SJSA1 (cell line): ENCODE data around the gene ROBO1. TPM values are rescaled to one million over a fixed set of nuclear protein-coding genes. Genes with fewer than 3 reads are reported as not detected.
A peak's percentile ranks its signal among the peaks of the same experiment; 100 is the strongest.

Experiments used
- DNase-seq, 2 experiments: peaks; one replicate each; pipeline ENCODE4 v3.0.0-alpha.2; 2015 to 2020; ENCODE audit warnings: low spot score in 2 of 2, low read depth in 1 of 2
- H3K27ac ChIP-seq: fragments of 250-450 bp; sonication (Bioruptor Pico); 2 replicates; pipeline ENCODE4 v1.5.1; 2020; ENCODE audit warnings: mild to moderate bottlenecking, moderate library complexity
- H3K27me3 ChIP-seq: fragments of 250-450 bp; sonication (Bioruptor Pico); replicated peaks from 2 replicates; pipeline ENCODE4 v1.5.1; 2020; ENCODE audit warnings: mild to moderate bottlenecking, moderate library complexity
- H3K36me3 ChIP-seq: fragments of 250-450 bp; sonication (Bioruptor Pico); 2 replicates; pipeline ENCODE4 v1.5.1; 2020; ENCODE audit warnings: mild to moderate bottlenecking
- H3K4me1 ChIP-seq: fragments of 250-450 bp; sonication (Bioruptor Pico); replicated peaks from 2 replicates; pipeline ENCODE4 v1.6.1; 2021; ENCODE audit warnings: mild to moderate bottlenecking
- H3K4me3 ChIP-seq: fragments of 250-450 bp; sonication (Bioruptor Pico); 2 replicates; pipeline ENCODE4 v1.5.1; 2020; ENCODE audit warnings: mild to moderate bottlenecking
- H3K9me3 ChIP-seq: fragments of 250-450 bp; sonication (Bioruptor Pico); replicated peaks from 2 replicates; pipeline ENCODE4 v1.5.1; 2020; ENCODE audit warnings: mild to moderate bottlenecking
- total RNA-seq: library from RNA; depleted of rRNA; stranded (reverse); fragments of >200 nt; shearing (Covaris generic); gene quantifications from 2 replicates; pipeline ENCODE4 v1.2.3, GENCODE V29; 2014

ROBO1 gene
- total RNA-seq, 1 experiment from 2014 or later: 38.9 TPM

DNA sequence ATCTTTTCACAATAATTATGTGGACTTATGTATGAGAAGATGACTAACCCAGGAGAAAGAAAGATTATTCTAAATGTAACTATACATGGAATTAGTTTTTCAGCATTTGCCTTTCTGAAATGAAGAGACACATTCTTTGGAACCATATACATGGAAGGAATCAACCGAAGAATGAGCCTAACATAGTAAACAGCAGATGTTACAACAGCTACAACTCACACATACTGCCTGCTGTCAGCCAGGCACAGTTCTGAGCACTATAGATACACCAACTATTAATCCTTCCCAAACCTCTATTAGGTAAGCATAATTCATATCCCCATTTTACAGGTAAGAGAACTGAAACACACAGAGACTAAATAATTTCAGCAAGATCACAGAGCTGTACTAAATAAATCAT lies 840.0 kb downstream of the ROBO1 start:
- Histone ChIP-seq H3K4me1 (no peaks in the 10 kb centered on the region), H3K4me3 (no peak overlapping the region), H3K27me3 (no peaks in the 10 kb centered on the region)

GRCh38 chr3:78926523-78926922 lies 841.3 kb downstream of the ROBO1 start:
- H3K36me3 ChIP-seq: no peaks in the 10 kb centered on the region
- no peak overlapping the region for H3K4me3 ChIP-seq
- H3K9me3 ChIP-seq: no peaks in the 10 kb centered on the region
- no peak for DNase-seq
- H3K27ac ChIP-seq: no peak overlapping the region
- H3K27me3 ChIP-seq: no peaks in the 10 kb centered on the region
- H3K4me1 ChIP-seq: no peaks in the 10 kb centered on the region

More for the DNA sequence above, 840.0 kb downstream of the ROBO1 start:
- Histone ChIP-seq H3K9me3 (no peaks in the 10 kb centered on the region), H3K27ac (no peak overlapping the region), H3K36me3 (no peaks in the 10 kb centered on the region)
- no peak for DNase-seq

GRCh38 chr3:78924711-78925110 lies 843.1 kb downstream of the ROBO1 start:
- H3K4me3 ChIP-seq: no peak overlapping the region
- H3K27me3 ChIP-seq: no peaks in the 10 kb centered on the region
- H3K9me3 ChIP-seq: no peaks in the 10 kb centered on the region
- no peaks in the 10 kb centered on the region for H3K4me1 ChIP-seq
- no peaks in the 10 kb centered on the region for H3K36me3 ChIP-seq
- no peak overlapping the region for H3K27ac ChIP-seq
- DNase-seq: no peak

DNA sequence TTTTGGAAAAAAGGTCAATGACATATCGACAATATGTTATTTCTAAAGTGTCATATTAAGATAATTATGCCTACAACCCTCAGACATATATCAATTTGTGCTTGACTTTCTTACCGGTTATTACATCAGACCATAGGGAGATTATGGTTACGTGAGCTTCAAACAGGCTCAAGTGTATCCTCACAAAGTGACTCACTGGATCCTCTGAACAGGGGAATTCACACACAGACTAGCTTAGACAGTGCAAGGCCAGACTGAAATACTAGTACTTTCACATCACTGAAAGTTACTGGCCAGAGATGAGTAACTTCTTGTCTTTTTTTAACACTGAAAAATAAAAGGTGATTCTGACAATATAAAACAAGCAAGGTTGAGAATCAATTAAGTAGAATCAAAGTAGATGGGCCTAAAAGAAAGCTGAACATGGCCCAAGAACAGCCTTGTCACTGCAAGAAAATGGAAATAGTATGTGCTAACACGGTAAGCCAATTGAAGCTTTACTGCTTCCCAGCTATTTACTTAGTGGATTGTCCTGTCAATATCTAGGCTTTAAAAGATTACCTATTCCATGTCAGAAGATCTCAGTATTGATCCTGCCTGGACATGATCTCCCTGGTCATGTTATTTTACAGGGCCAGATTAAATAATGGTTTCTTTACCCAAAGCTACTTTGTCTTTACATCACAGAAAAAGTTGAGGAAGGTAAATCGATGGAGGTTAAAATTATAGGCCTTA lies 848.6 kb downstream of the ROBO1 start:
- Histone ChIP-seq H3K4me3 (no peak overlapping the region), H3K9me3 (no peaks in the 10 kb centered on the region), H3K27ac (peak overlapping the region; percentile 15), H3K27me3 (no peaks in the 10 kb centered on the region), H3K4me1 (peaks cover 10% of the 10 kb centered on the region), H3K36me3 (no peaks in the 10 kb centered on the region)
- peak in 1 of 2 experiments; percentile 31 for DNase-seq

DNA sequence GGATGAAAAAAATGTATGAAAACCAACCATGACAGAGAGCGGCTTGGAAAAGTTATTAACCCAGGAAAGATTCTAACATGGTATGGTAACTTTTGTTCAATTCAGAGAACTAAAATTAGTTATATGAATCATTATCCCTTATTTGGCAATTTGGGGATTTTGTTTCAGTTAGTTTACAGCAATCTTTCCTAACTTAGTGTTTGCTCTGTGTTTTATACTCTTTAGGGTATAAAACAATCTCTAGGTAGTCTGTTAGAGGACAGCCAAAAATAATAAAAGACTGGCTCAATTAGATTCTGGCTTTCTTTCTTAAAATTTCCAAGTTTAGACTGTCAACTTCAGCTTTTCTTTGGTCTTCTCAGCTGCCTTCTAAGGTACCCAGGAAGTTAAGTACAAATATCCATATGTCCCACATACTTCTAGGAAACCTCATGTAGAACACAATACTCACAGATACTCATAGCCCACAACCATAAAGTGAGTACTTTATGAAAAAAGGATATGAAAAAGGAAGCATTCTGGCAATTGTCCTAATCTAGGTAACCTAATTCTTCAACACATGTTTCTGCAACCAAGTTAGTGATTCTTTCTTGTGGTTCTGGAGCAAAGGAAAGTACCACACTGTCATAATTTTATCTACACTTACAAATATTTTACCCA lies 849.3 kb downstream of the ROBO1 start:
- H3K27me3 ChIP-seq: no peaks in the 10 kb centered on the region
- H3K4me3 ChIP-seq: no peak overlapping the region
- no peaks in the 10 kb centered on the region for H3K9me3 ChIP-seq
- peak overlapping the region; percentile 15 for H3K27ac ChIP-seq
- DNase-seq: no peak
- no peaks in the 10 kb centered on the region for H3K36me3 ChIP-seq
- peaks cover 10% of the 10 kb centered on the region for H3K4me1 ChIP-seq

- Histone ChIP-seq H3K4me1 (peaks cover 10% of the 10 kb centered on the region), H3K36me3 (no peaks in the 10 kb centered on the region), H3K27ac (no peak overlapping the region), H3K27me3 (no peaks in the 10 kb centered on the region), H3K9me3 (no peaks in the 10 kb centered on the region), H3K4me3 (no peak overlapping the region)
- no peak for DNase-seq
Measured at GRCh38 chr3:78917536-78917935, 850.3 kb downstream of the ROBO1 start.

DNA sequence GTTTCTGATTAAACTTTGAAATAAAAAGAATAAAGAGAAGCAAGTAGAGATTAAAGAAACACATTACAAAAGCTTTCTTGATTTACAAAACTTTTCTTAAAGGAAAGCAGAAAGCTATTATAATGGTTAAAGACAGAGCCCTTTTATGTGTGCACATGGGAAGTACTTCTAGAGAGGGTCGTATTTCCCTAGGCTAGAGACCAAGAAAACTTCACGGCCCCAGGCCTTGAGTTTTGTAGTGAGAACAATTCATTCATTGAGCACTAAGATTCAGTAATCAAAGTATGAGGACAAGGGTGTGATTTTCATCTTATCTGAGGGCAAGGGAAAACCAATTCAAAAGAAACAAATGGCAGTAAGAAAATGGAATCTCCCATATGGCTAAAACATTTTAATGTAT lies 854.1 kb downstream of the ROBO1 start:
- no peak for DNase-seq
- Histone ChIP-seq H3K4me3 (no peak overlapping the region), H3K4me1 (peaks cover 2% of the 10 kb centered on the region; the same call in 1 of the 2 replicates), H3K27ac (no peak overlapping the region), H3K27me3 (no peaks in the 10 kb centered on the region), H3K36me3 (no peaks in the 10 kb centered on the region), H3K9me3 (no peaks in the 10 kb centered on the region)

GRCh38 chr3:78912687-78913086 lies 855.1 kb downstream of the ROBO1 start:
- no peaks in the 10 kb centered on the region for H3K27me3 ChIP-seq
- H3K27ac ChIP-seq: no peak overlapping the region
- no peak for DNase-seq
- H3K4me3 ChIP-seq: no peak overlapping the region
- no peaks in the 10 kb centered on the region for H3K36me3 ChIP-seq
- no peaks in the 10 kb centered on the region for H3K9me3 ChIP-seq
- no peaks in the 10 kb centered on the region; the same call in 1 of the 2 replicates for H3K4me1 ChIP-seq

DNA sequence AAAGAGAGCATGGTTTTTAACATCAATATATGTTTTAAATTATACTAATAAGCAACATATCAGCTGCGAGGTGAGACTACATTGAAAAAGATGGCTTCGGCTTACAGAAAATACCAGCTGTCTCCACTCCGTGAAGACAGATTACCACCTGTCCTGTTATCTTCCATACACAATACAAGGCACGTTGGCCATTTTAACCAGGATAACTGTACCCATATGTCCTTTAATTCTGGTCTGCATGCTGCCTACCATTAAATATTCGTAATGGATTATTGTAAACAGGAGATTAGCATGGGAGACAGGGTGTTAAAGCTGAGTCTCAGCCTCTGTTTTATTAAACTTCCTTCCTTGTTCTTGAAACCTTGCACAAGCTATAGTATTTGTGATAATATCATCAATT lies 855.5 kb downstream of the ROBO1 start:
- no peak for DNase-seq
- Histone ChIP-seq H3K27me3 (no peaks in the 10 kb centered on the region), H3K27ac (no peak overlapping the region), H3K9me3 (no peaks in the 10 kb centered on the region), H3K4me3 (no peak overlapping the region), H3K4me1 (peaks cover 3% of the 10 kb centered on the region; the same call in 1 of the 2 replicates), H3K36me3 (no peaks in the 10 kb centered on the region)

DNA sequence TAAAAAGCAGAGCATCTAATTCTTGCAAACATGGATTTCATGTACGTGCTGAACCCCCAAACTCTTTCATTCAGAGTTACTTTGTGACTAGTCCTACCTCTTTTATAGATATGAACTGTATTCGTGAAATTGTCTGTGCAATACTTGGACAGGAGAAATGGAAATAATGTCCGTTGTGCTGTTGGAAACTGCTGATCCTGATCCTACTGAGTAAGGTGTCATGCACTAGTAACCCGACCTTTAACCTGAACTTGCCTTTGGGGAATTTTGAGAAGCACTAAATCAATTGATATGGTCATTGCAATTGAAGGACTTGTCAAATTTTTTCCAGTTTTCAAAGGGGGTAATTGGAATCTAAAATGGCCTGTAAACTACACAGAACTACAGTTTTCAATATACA lies 856.4 kb downstream of the ROBO1 start:
- no peaks in the 10 kb centered on the region for H3K36me3 ChIP-seq
- H3K4me1 ChIP-seq: peaks cover 6% of the 10 kb centered on the region; the same call in 1 of the 2 replicates
- DNase-seq: no peak
- no peak overlapping the region for H3K27ac ChIP-seq
- H3K27me3 ChIP-seq: no peaks in the 10 kb centered on the region
- H3K9me3 ChIP-seq: no peaks in the 10 kb centered on the region
- no peak overlapping the region for H3K4me3 ChIP-seq

DNA sequence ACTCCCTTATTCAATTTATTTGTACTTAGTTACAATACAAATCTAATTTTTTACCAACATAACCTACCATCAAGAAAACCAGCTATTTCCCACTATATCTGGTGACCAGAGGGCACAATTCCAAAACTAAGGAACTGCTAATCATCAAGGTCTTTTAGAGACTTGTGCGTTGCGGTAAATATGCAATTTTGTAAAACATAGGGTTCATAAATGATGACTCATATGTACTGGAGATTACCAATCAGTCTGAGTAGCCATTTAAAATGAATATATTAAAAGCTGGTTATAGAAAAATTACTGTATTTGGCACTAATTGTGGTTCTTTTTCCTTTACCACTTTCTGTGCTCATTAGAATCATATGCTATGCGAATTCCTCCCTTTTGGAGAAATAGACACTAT lies 859.6 kb downstream of the ROBO1 start:
- Histone ChIP-seq H3K27ac (no peak overlapping the region), H3K9me3 (no peaks in the 10 kb centered on the region), H3K4me3 (no peak overlapping the region), H3K4me1 (peaks cover 6% of the 10 kb centered on the region; the same call in 1 of the 2 replicates), H3K27me3 (no peaks in the 10 kb centered on the region), H3K36me3 (no peaks in the 10 kb centered on the region)
- no peak for DNase-seq

DNA sequence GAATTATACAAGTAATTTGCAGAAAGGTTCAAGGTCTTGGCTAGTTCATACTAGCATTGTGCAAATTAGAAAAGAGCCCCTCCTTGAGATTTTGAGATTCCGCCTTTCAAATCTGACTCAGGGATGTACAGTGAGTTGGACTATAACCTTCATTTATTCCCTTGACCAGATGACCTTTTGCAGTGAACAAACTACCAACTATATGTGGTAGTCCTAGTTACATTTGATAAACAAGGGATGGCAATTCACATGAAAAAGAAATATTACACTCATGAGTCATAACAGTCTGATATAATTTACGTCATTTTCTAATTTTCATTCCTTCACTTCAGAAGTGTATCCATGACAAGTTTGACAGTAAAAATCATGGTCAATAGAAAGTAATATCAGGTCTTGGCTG lies 860.4 kb downstream of the ROBO1 start:
- Histone ChIP-seq H3K27ac (no peak overlapping the region), H3K9me3 (no peaks in the 10 kb centered on the region), H3K4me3 (no peak overlapping the region), H3K36me3 (no peaks in the 10 kb centered on the region), H3K4me1 (peaks cover 6% of the 10 kb centered on the region; the same call in 1 of the 2 replicates), H3K27me3 (no peaks in the 10 kb centered on the region)
- no peak for DNase-seq

DNA sequence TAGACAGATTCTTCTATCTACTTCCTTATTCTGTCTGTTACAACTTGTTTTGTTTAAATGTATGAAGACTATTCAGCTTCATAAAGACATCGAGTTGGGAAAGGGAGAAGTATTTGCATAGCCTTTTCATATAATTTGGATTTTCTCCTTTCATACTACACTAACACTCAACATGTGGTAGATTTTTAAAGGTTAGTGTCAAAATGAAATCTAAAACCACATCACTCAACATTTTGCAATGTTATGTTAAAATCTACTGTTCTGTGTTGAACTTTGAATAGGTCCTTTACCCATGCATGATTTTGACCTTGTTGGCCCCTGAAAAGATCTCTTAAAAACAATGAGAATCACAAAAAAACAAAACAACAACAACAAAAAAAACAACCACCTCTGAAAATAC lies 860.9 kb downstream of the ROBO1 start:
- Histone ChIP-seq H3K9me3 (no peaks in the 10 kb centered on the region), H3K27ac (no peak overlapping the region), H3K4me1 (peaks cover 6% of the 10 kb centered on the region; the same call in 1 of the 2 replicates), H3K4me3 (no peak overlapping the region), H3K36me3 (no peaks in the 10 kb centered on the region), H3K27me3 (no peaks in the 10 kb centered on the region)
- no peak for DNase-seq

GRCh38 chr3:78906245-78906644 lies 861.6 kb downstream of the ROBO1 start:
- H3K27ac ChIP-seq: no peak overlapping the region
- H3K27me3 ChIP-seq: no peaks in the 10 kb centered on the region
- H3K36me3 ChIP-seq: no peaks in the 10 kb centered on the region
- no peaks in the 10 kb centered on the region for H3K9me3 ChIP-seq
- no peak for DNase-seq
- no peak overlapping the region for H3K4me3 ChIP-seq
- peaks cover 6% of the 10 kb centered on the region; the same call in 1 of the 2 replicates for H3K4me1 ChIP-seq
